Breast epithelium (tissue), 3 donors: ENCODE data around the gene ATG7.

Experiments
- POLR2A ChIP-seq: fragments of 450-650 bp; IDR thresholded peaks from one replicate; pipeline ENCODE4 v1.6.1; 2016; ENCODE audit warnings: antibody characterized with exemption, mild to moderate bottlenecking, moderate library complexity
- POLR2AphosphoS5 ChIP-seq, 3 donors: sonication (generic); formaldehyde crosslinking; IDR thresholded peaks; one replicate each; pipeline ENCODE4 v1.6.1; 2017; ENCODE audit warnings: antibody characterized with exemption in 3 of 3
- TF ChIP-seq, protein P1 (sequence below), 3 donors: fragments of 450-650 bp; IDR thresholded peaks; one replicate each; pipeline ENCODE4 v1.5.1; 2016 to 2017; ENCODE audit warnings: antibody characterized with exemption in 3 of 3, mild to moderate bottlenecking in 3 of 3, moderate library complexity in 3 of 3

DNA sequence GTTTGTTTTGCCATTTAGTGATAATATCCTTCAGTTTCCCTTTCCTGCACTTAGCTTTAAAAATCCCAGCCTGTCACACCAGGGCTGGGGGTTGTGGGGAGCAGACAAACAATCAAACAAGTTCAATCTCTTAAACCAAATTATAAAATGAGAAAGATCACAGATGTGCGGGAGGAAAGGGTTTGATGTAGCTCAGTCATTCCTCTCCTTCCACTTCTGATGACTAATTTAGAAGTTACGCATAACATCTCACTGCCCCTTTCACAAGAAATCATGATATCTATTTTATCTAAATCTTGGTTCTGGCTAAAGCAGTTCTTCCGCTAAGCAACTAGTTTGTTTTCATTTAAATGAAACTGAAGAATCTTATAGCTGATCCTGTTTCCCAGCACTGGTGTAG is 34.1 kb upstream of the ATG7 start:
- TF ChIP-seq, protein P1, sequence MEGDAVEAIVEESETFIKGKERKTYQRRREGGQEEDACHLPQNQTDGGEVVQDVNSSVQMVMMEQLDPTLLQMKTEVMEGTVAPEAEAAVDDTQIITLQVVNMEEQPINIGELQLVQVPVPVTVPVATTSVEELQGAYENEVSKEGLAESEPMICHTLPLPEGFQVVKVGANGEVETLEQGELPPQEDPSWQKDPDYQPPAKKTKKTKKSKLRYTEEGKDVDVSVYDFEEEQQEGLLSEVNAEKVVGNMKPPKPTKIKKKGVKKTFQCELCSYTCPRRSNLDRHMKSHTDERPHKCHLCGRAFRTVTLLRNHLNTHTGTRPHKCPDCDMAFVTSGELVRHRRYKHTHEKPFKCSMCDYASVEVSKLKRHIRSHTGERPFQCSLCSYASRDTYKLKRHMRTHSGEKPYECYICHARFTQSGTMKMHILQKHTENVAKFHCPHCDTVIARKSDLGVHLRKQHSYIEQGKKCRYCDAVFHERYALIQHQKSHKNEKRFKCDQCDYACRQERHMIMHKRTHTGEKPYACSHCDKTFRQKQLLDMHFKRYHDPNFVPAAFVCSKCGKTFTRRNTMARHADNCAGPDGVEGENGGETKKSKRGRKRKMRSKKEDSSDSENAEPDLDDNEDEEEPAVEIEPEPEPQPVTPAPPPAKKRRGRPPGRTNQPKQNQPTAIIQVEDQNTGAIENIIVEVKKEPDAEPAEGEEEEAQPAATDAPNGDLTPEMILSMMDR (IDR thresholded peaks at IDR 0.05) = no peak
- TF ChIP-seq POLR2AphosphoS5 (IDR thresholded peaks at IDR 0.05) (no peak), POLR2A (no peak)
